HCT116 (cell line): ENCODE results near the gene ALK. TPM values are rescaled to one million over a fixed set of nuclear protein-coding genes. Genes with fewer than 3 reads are reported as not detected.

ENCODE experiments used
- ATAC-seq: fragments of 200-7000 bp; cut with Tn5 transposase; 2 replicates; pipeline ENCODE4 v1.9.1; 2020; ENCODE audit warnings: mild to moderate bottlenecking, moderate library complexity
- BruUV-seq: library from RNA; stranded (reverse); fragments of 400-500 nt; replicated peaks from 2 replicates; lab custom pipeline; 2021; lab: Mats Ljungman, UMichigan
- CTCF ChIA-PET: fragments of 300-600 bp; sonication (Branson Sonifier 250); formaldehyde crosslinking; loops from one replicate; lab custom pipeline; 2021; ENCODE audit warnings: antibody characterized with exemption; lab: Charles Lee
- POLR2A ChIA-PET: fragments of 300-600, 350-600 bp; sonication (Branson Sonifier 250); formaldehyde crosslinking; loops from one replicate; lab custom pipeline; 2021; ENCODE audit warnings: antibody characterized with exemption; lab: Charles Lee
- RAD21 ChIA-PET, 2 experiments: fragments of 300-600 bp; sonication (Branson Sonifier 250); formaldehyde crosslinking; loops; one replicate each; lab custom pipeline; 2023; ENCODE audit warnings: low total read pairs in 2 of 2; ENCODE audit not compliant: uncharacterized antibody in 2 of 2, unreplicated experiment in 2 of 2, low non-redundant PET in 1 of 2; lab: Charles Lee
- DNase-seq: peaks from one replicate; pipeline ENCODE4 v3.0.0-alpha.2; 2010; ENCODE audit warnings: low read depth, low spot score
- H2AFZ ChIP-seq: fragments of 200-600 bp; shearing (Covaris generic), sonication (generic); 2 replicates; pipeline ENCODE4 v1.6.1; 2017; ENCODE audit warnings: low read depth, mixed run types, mixed read lengths, antibody characterized with exemption, low read length; ENCODE audit not compliant: poor library complexity, severe bottlenecking
- H3K27ac ChIP-seq: 2 replicates; pipeline ENCODE4 v1.5.1; 2012; ENCODE audit warnings: low read depth, low read length
- H3K27me3 ChIP-seq: fragments of 200-600 bp; sonication (generic); 2 replicates; pipeline ENCODE4 v1.6.1; 2016; ENCODE audit warnings: mixed run types, low read length, mixed read lengths; ENCODE audit not compliant: insufficient read depth
- H3K36me3 ChIP-seq, 2 experiments: fragments of 200-500 bp in 1 of 2; fragments of 200-600 bp in 1 of 2; sonication (Bioruptor generic) in 1 of 2; sonication (generic) in 1 of 2; 2 replicates each; pipeline versions ENCODE4 v1.5.1 to v1.6.1; 2014 to 2016; ENCODE audit warnings: low read length in 2 of 2, inconsistent platforms in 1 of 2, mixed read lengths in 1 of 2, mixed run types in 1 of 2; ENCODE audit not compliant: insufficient read depth in 2 of 2, control insufficient read depth in 1 of 2
- H3K4me1 ChIP-seq, 2 experiments: fragments of 200-600 bp in 1 of 2; sonication (generic) in 1 of 2; 2 replicates each; pipeline versions ENCODE4 v1.5.1 to v1.6.1; 2012 to 2017; ENCODE audit warnings: low read length in 2 of 2, inconsistent platforms in 1 of 2, mild to moderate bottlenecking in 1 of 2, mixed read lengths in 1 of 2, mixed run types in 1 of 2, moderate library complexity in 1 of 2; ENCODE audit not compliant: insufficient read depth in 2 of 2, control insufficient read depth in 1 of 2
- H3K4me2 ChIP-seq: fragments of 200-600 bp; sonication (generic); 2 replicates; pipeline ENCODE4 v1.6.1; 2017; ENCODE audit warnings: mixed run types, low read length, mixed read lengths
- H3K4me3 ChIP-seq, 2 experiments: fragments of 200-600 bp in 1 of 2; sonication (generic) in 1 of 2; replicated peaks in 1 of 2; 2 replicates each; pipeline ENCODE4 v1.5.1; 2011 to 2016; ENCODE audit warnings: low read length in 2 of 2, control low read depth in 1 of 2, low read depth in 1 of 2, mild to moderate bottlenecking in 1 of 2, mixed read lengths in 1 of 2, mixed run types in 1 of 2
- H3K79me2 ChIP-seq: fragments of 200-600 bp; sonication (generic); 2 replicates; pipeline ENCODE4 v1.6.1; 2017; ENCODE audit warnings: mild to moderate bottlenecking, mixed run types, low read length, moderate library complexity, mixed read lengths; ENCODE audit not compliant: insufficient read depth
- H3K9ac ChIP-seq: fragments of 200-600 bp; sonication (generic); 2 replicates; pipeline ENCODE4 v1.6.1; 2016; ENCODE audit warnings: low read length, mixed read lengths
- H3K9me2 ChIP-seq: fragments of 200-600 bp; sonication (generic), shearing (Covaris generic); 2 replicates; pipeline ENCODE4 v1.6.1; 2017; ENCODE audit warnings: mixed run types, mild to moderate bottlenecking, moderate library complexity; ENCODE audit not compliant: insufficient read depth
- H3K9me3 ChIP-seq, 2 experiments: fragments of 200-500 bp in 1 of 2; fragments of 200-600 bp in 1 of 2; sonication (Bioruptor generic) in 1 of 2; sonication (generic) in 1 of 2; 2 replicates each; pipeline ENCODE4 v1.6.1; 2014 to 2017; ENCODE audit warnings: low read length in 2 of 2, mixed read lengths in 2 of 2, inconsistent platforms in 1 of 2, low read depth in 1 of 2, mild to moderate bottlenecking in 1 of 2, mixed run types in 1 of 2, moderate library complexity in 1 of 2; ENCODE audit not compliant: control insufficient read depth in 1 of 2, insufficient read depth in 1 of 2
- H4K20me1 ChIP-seq: fragments of 200-600 bp; sonication (generic), shearing (Covaris generic); 2 replicates; pipeline ENCODE4 v1.6.1; 2017; ENCODE audit warnings: mixed run types, mild to moderate bottlenecking, moderate library complexity; ENCODE audit not compliant: insufficient read depth
- CBX3 ChIP-seq: IDR thresholded peaks from 2 replicates; pipeline ENCODE4 v1.6.1; 2012; ENCODE audit warnings: low read depth
- ELF1 ChIP-seq: IDR thresholded peaks from 2 replicates; pipeline ENCODE4 v1.6.1; 2012; ENCODE audit warnings: low read depth, borderline replicate concordance
- FOSL1 ChIP-seq: IDR thresholded peaks from 2 replicates; pipeline ENCODE4 v1.6.1; 2012; ENCODE audit warnings: low read depth
- RAD21 ChIP-seq: IDR thresholded peaks from 2 replicates; pipeline ENCODE4 v1.6.1; 2012; ENCODE audit warnings: low read depth, mild to moderate bottlenecking
- SIN3A ChIP-seq: IDR thresholded peaks from 2 replicates; pipeline ENCODE4 v1.6.1; 2012; ENCODE audit warnings: low read depth
- SP1 ChIP-seq: IDR thresholded peaks from 2 replicates; pipeline ENCODE4 v1.6.1; 2012; ENCODE audit warnings: low read depth
- ZBTB33 ChIP-seq: IDR thresholded peaks from 2 replicates; pipeline ENCODE4 v1.6.1; 2011; ENCODE audit warnings: mild to moderate bottlenecking, low read length, moderate library complexity; ENCODE audit not compliant: insufficient replicate concordance; ENCODE audit errors: extremely low read depth
- ZFX ChIP-seq: fragments of 450-650 bp; IDR thresholded peaks from 2 replicates; pipeline ENCODE4 v1.6.1; 2017
- ZNF274 ChIP-seq: fragments of 200-500 bp; sonication (Bioruptor generic); IDR thresholded peaks from 2 replicates; pipeline ENCODE4 v1.6.1; 2014; ENCODE audit warnings: mild to moderate bottlenecking, low read depth, low read length, inconsistent platforms
- intact Hi-C: fragments of 100-400 bp; cut with micrococcal nuclease; formaldehyde crosslinking; loops from 2 replicates; pipeline ENCODE4 v1.10.0; 2022
- total RNA-seq: library from RNA; stranded (reverse); gene quantifications from one replicate; pipeline ENCODE4 v1.2.1, GENCODE V29; 2021; ENCODE audit not compliant: unreplicated experiment
- TF ChIP-seq, protein P1 (sequence below), 3 experiments: fragments of 200-600 bp in 1 of 3; sonication (generic) in 1 of 3; IDR thresholded peaks in 2 of 3; conservative IDR thresholded peaks in 1 of 3; 2 replicates each; pipeline ENCODE4 v1.5.1; 2012 to 2017; ENCODE audit warnings: low read depth in 2 of 3, low read length in 2 of 3, antibody characterized with exemption in 1 of 3, borderline replicate concordance in 1 of 3, control low read depth in 1 of 3, mild to moderate bottlenecking in 1 of 3, mixed read lengths in 1 of 3, mixed run types in 1 of 3, moderate library complexity in 1 of 3; ENCODE audit not compliant: insufficient read depth in 1 of 3
- TF ChIP-seq, protein P2 (sequence below): IDR thresholded peaks from 2 replicates; pipeline ENCODE4 v1.6.1; 2012; ENCODE audit warnings: low read depth
- TF ChIP-seq, protein P3 (sequence below): IDR thresholded peaks from 2 replicates; pipeline ENCODE4 v1.6.1; 2012

Gene ALK
- total RNA-seq, 1 experiment from 2014 or later, result not detected

GRCh38 chr2:29657674-29658073, 263.7 kb downstream of the ALK start:
- Histone ChIP-seq H3K27ac (no peak overlapping the region), H4K20me1 (no peaks in the 10 kb centered on the region), H3K4me3 (no peak overlapping the region), H3K9ac (no peak overlapping the region), H2AFZ (no peak overlapping the region), H3K27me3 (peaks cover 44% of the 10 kb centered on the region), H3K4me2 (no peak overlapping the region), H3K9me2 (no peaks in the 10 kb centered on the region), H3K4me1 (no peaks in the 10 kb centered on the region), H3K9me3 (no peaks in the 10 kb centered on the region), H3K36me3 (no peaks in the 10 kb centered on the region), H3K79me2 (no peaks in the 10 kb centered on the region)
- ChIA-PET CTCF (no interaction called here), POLR2A (no interaction called here), RAD21 (no interaction called here)
- no peak for TF ChIP-seq FOSL1
- no peak for TF ChIP-seq RAD21
- TF ChIP-seq ELF1, result no peak
- ATAC-seq (no peak), DNase-seq (no peak)
- intact Hi-C loops, result no loop called here
- BruUV-seq, result no TSS peak

DNA sequence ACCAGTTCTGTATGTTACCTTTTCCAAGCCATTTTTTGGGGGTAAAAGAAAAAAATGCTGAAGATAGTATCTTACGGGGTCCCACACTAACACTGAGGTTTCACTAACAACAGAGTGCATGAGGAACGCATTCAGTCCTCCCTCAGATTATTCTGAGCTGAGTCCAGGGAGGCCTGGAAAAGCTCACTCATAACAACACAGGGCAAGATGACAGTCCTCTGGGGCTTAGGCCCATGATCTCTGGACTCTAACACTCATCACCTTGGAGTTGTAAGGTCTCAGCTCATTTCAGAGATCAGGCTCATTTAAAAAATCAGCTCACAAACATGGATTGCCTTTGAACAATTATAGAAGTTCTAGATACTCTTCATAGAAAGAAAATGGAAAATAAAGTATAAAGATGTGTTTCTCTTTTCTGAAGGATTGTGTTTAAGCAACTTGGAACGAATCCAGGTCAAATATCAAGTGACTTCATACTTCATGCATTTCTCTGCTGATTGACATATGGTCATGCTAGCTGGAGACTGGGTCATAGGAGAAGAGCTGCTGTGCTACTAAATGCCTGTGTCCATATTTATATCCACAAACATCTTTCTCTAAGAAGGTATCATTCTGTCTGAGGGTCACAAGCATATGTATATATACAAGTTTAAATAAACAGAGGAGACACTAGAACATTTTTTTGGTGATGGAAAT, 265.8 kb downstream of the ALK start:
- ChIA-PET CTCF (no interaction called here), RAD21 (no interaction called here), POLR2A (no interaction called here)
- DNase-seq (no peak), ATAC-seq (no peak)
- Histone ChIP-seq H3K4me2 (no peak overlapping the region), H3K4me1 (no peaks in the 10 kb centered on the region), H3K9me3 (no peaks in the 10 kb centered on the region), H3K9me2 (no peaks in the 10 kb centered on the region), H3K4me3 (no peak overlapping the region), H3K9ac (no peak overlapping the region), H3K36me3 (no peaks in the 10 kb centered on the region), H3K27me3 (peaks cover 39% of the 10 kb centered on the region), H3K79me2 (no peaks in the 10 kb centered on the region), H4K20me1 (no peaks in the 10 kb centered on the region), H3K27ac (no peak overlapping the region), H2AFZ (no peak overlapping the region)
- no TSS peak for BruUV-seq
- intact Hi-C loops, result no loop called here
- TF ChIP-seq ZNF274 (no peak), CBX3 (no peak), SP1 (no peak), SIN3A (no peak), ZFX (no peak), FOSL1 (no peak), ZBTB33 (no peak)
- TF ChIP-seq, protein P1, sequence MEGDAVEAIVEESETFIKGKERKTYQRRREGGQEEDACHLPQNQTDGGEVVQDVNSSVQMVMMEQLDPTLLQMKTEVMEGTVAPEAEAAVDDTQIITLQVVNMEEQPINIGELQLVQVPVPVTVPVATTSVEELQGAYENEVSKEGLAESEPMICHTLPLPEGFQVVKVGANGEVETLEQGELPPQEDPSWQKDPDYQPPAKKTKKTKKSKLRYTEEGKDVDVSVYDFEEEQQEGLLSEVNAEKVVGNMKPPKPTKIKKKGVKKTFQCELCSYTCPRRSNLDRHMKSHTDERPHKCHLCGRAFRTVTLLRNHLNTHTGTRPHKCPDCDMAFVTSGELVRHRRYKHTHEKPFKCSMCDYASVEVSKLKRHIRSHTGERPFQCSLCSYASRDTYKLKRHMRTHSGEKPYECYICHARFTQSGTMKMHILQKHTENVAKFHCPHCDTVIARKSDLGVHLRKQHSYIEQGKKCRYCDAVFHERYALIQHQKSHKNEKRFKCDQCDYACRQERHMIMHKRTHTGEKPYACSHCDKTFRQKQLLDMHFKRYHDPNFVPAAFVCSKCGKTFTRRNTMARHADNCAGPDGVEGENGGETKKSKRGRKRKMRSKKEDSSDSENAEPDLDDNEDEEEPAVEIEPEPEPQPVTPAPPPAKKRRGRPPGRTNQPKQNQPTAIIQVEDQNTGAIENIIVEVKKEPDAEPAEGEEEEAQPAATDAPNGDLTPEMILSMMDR (IDR thresholded peaks at IDR 0.05 in 2 of 3, conservative IDR thresholded peaks at IDR 0.05 in 1 of 3; ENCODE audit: borderline replicate concordance in 1 of 3, insufficient read depth in 1 of 3, low read depth in 2 of 3, low read length in 2 of 3), result no peak
- TF ChIP-seq, protein P2, sequence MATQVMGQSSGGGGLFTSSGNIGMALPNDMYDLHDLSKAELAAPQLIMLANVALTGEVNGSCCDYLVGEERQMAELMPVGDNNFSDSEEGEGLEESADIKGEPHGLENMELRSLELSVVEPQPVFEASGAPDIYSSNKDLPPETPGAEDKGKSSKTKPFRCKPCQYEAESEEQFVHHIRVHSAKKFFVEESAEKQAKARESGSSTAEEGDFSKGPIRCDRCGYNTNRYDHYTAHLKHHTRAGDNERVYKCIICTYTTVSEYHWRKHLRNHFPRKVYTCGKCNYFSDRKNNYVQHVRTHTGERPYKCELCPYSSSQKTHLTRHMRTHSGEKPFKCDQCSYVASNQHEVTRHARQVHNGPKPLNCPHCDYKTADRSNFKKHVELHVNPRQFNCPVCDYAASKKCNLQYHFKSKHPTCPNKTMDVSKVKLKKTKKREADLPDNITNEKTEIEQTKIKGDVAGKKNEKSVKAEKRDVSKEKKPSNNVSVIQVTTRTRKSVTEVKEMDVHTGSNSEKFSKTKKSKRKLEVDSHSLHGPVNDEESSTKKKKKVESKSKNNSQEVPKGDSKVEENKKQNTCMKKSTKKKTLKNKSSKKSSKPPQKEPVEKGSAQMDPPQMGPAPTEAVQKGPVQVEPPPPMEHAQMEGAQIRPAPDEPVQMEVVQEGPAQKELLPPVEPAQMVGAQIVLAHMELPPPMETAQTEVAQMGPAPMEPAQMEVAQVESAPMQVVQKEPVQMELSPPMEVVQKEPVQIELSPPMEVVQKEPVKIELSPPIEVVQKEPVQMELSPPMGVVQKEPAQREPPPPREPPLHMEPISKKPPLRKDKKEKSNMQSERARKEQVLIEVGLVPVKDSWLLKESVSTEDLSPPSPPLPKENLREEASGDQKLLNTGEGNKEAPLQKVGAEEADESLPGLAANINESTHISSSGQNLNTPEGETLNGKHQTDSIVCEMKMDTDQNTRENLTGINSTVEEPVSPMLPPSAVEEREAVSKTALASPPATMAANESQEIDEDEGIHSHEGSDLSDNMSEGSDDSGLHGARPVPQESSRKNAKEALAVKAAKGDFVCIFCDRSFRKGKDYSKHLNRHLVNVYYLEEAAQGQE, result no peak
- TF ChIP-seq, protein P3, sequence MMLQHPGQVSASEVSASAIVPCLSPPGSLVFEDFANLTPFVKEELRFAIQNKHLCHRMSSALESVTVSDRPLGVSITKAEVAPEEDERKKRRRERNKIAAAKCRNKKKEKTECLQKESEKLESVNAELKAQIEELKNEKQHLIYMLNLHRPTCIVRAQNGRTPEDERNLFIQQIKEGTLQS, result no peak
